A549 treated with dexamethasone at 1 μM for 4 hours (cell line): Measurements from ENCODE around the gene PAQR7. TPM values are rescaled to one million over a fixed set of nuclear protein-coding genes. Genes with fewer than 3 reads are reported as not detected.

ENCODE experiments used
- total RNA-seq: library from RNA; stranded (reverse); fragments of 200-300 nt; extraction: Qiagen RNA extraction; gene quantifications from 5 replicates; pipeline ENCODE4 v1.2.3, GENCODE V29; 2022

PAQR7 gene, protein sequence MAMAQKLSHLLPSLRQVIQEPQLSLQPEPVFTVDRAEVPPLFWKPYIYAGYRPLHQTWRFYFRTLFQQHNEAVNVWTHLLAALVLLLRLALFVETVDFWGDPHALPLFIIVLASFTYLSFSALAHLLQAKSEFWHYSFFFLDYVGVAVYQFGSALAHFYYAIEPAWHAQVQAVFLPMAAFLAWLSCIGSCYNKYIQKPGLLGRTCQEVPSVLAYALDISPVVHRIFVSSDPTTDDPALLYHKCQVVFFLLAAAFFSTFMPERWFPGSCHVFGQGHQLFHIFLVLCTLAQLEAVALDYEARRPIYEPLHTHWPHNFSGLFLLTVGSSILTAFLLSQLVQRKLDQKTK
- total RNA-seq, result 4.8 to 8.7 TPM (median 7.7 TPM) in 5 replicates

DNA sequence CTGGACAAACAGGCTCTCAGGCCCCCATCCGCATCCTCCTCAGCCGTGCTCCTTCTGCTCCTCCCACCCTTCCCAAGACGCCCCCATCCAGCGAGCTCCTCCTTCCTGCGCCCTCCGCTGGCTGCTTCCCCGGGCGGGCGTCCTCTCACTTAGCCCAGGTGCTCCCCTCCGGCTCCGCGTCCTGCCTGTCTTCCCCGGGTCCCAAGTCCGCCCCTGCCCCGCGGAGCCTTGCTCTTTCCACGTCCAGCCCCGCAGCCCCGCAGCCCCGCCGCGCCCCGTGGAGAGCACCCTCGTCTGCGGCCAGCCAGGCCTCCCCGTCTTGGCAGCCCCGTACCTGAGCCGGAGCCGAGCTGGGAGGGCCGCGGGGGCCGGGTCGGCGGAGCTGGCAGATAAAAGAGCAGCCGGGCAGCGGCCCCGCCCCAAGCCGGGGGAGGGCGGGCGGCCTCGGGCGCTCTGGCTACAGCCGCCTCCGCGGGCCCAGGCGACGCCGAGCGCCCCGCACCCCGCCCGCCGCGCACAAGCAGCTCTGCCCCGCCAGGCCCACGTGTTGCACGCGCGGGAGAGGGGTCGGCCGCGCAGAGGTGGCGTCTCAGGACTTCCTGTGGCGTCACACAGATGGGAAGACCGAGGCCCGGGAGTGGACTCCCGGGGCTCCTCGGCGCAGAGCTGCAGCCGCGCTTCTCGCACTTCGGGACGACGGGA lies at the start of gene PAQR7:
Gene PAQR7, minus strand, starts transcription at position 555 of the 702 bp plus-strand sequence. CDS start 11,869 bp downstream, outside the sequence.

DNA sequence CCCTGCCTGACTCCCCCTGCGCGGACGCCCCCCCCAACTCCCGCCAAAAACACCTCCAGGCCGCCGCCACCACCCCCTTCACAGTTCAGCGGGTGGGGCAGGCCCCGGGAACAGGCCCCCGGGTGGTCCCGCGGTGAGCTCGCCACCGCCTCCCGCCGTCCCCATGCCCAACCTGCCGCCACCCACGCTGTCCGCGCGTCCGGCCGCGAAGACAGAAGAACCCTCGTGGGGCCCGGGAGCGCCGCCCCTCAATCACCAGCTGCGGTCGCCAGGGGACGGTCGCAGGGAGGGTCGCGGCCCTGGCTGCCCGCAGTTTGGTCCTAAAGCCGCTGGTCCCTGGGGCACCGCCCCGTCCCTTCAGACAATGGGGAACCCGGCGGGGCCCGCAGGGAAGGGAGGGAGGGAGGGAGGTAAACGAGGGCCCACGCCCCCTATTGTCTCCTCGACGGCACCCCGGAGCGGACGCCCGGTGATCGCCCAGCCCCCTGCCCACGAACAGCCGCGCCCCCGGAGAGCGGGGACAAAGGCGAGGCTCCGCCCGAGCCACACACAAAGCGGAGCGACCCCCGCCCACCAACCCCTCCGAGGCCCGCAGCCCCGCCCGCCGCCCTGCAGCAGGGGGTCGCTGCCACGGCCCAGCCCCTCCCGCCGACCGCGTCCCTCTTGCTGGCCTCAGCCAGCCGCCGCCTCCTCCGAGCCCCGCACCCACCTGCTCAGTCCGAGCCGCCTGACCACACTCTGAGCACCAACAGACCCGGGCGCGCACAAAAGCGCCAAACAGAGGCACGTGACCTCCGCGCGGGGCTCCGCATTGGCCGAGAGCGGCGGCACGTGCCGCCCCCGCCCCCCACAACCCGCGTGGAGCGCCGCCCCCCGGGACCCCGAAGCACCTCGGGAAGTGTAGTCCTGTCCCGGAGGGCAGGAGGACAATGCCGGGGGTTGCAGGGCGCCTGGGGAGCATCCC lies 30.5 kb upstream of the PAQR7 start, which contains the start of gene STMN1:
Gene STMN1, minus strand, starts transcription at position 740 of the 964 bp plus-strand sequence. CDS start 1,743 bp downstream, outside the sequence.

DNA sequence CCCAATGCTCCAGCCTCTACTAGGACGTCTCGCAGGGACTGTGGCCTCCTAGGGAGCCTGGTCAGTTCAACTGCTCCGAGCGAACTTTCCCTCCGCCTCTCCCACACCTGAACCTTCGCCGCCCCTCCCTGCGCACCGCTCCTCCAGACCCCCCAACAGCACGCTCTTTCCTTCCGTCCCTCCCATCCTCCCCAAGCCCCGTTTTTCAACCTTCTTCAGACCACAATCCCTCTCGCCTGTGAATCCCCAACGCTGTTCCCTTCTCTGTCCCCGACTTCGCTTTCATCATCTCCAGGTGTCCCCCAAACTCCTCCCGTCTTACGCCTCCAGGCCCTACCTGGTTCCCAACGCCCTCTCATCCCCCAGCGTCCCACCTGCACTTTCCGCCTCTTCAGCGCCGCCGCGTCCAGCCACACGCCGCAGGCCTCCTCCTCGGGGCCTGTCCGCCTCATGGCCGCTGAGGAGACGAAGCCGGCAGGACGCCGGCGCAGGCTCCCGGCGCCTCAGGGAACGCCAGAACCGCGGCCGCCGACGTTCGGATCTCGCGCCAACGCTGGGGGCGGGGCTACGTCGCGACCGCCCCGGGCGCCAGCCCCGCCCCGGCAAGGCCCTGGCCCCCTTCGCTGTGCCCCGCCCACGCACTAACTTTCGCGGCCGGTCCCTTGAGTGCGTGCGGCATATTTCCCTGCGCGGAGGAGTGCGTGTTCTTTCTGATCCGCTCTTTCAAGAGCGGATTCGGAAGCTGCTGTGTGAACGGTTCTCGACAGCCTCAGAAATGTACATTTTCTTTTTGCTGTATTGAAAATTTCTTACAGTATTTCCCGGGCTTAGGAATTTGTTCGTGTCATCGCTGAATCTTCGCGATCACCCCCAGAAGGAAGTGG lies 16.4 kb downstream of the PAQR7 start, which contains the start of gene AUNIP:
Gene AUNIP, minus strand, starts transcription at position 552 of the 884 bp plus-strand sequence. Its CDS starts 100 bp downstream, at position 452.

GRCh38 chr1:25819491-25820246 lies 55.8 kb downstream of the PAQR7 start, which contains the start of gene MTFR1L:
Gene MTFR1L (plus strand): TSS chr1:25819954. CDS start chr1:25823105, 3,151 bp downstream.

Other genes starting within 250 kb of the PAQR7 start
- 52.5 to 72.6 TPM (median 68.1 TPM) in 5 replicates for gene SELENON, start 75.5 kb downstream of the PAQR7 start, total RNA-seq
- 22.5 to 25.6 TPM (median 23.6 TPM) in 5 replicates for gene MTFR1L, start 55.8 kb downstream of the PAQR7 start, total RNA-seq
- gene AUNIP, start 16.3 kb downstream of the PAQR7 start, total RNA-seq, result 8.9 to 10.3 TPM (median 9.5 TPM) in 5 replicates
- 223 to 236 TPM (median 227 TPM) in 5 replicates for gene STMN1, start 30.7 kb upstream of the PAQR7 start, total RNA-seq
- gene PAFAH2, start 122.4 kb upstream of the PAQR7 start, total RNA-seq, result 6.8 to 8.4 TPM (median 8.0 TPM) in 5 replicates
- 0.05 TPM in 1 of 5 replicates, not detected in the others for gene EXTL1, start 146.1 kb upstream of the PAQR7 start, total RNA-seq
- 0.27 to 0.55 TPM (median 0.36 TPM) in 5 replicates for gene SLC30A2, start 170.4 kb upstream of the PAQR7 start, total RNA-seq
- 1.7 to 2.8 TPM (median 2.2 TPM) in 5 replicates for gene TRIM63, start 191.9 kb upstream of the PAQR7 start, total RNA-seq
- gene PDIK1L, start 236.1 kb upstream of the PAQR7 start, total RNA-seq, result 1.9 to 2.4 TPM (median 2.0 TPM) in 5 replicates